Common myeloid progenitor, CD34-positive (primary cell): Measurements from ENCODE around the gene NKX2-1.

Experiments used
- CTCF ChIA-PET: fragments of 350-600 bp; sonication (Branson Sonifier 250); formaldehyde crosslinking; loops from one replicate; lab custom pipeline; 2021; ENCODE audit warnings: antibody characterized with exemption; lab: Charles Lee
- POLR2A ChIA-PET: fragments of 350-600 bp; sonication (Branson Sonifier 250); formaldehyde crosslinking; loops from one replicate; lab custom pipeline; 2021; ENCODE audit warnings: antibody characterized with exemption; lab: Charles Lee
- DNase-seq, 3 donors: peaks; one replicate each; pipeline versions ENCODE4 v3.0.0 to v3.0.0-alpha.2; 2013
- H3K27ac ChIP-seq, 2 experiments: 1 replicate in 1 of 2; 2 replicates in 1 of 2; pipeline ENCODE4 v1.7.0; 2013; ENCODE audit warnings: inconsistent platforms in 2 of 2, low read length in 2 of 2, mild to moderate bottlenecking in 2 of 2, low read depth in 1 of 2, moderate library complexity in 1 of 2; ENCODE audit not compliant: severe bottlenecking in 2 of 2, insufficient read depth in 1 of 2, poor library complexity in 1 of 2
- H3K27me3 ChIP-seq, 5 experiments: replicated peaks in 2 of 5; 1 replicate in 3 of 5; 2 replicates in 2 of 5; pipeline versions ENCODE4 v1.6.1 to v1.7.0; 2013; ENCODE audit warnings: low read length in 4 of 5, mild to moderate bottlenecking in 2 of 5, moderate library complexity in 2 of 5, inconsistent platforms in 1 of 5; ENCODE audit not compliant: insufficient read depth in 5 of 5, control insufficient read depth in 4 of 5
- H3K36me3 ChIP-seq, 4 experiments: 1 replicate in 2 of 4; 2 replicates in 2 of 4; pipeline versions ENCODE4 v1.6.1 to v1.7.0; 2013; ENCODE audit warnings: low read length in 3 of 4, control low read depth in 1 of 4, mild to moderate bottlenecking in 1 of 4; ENCODE audit not compliant: control insufficient read depth in 4 of 4, insufficient read depth in 4 of 4
- H3K4me1 ChIP-seq, 4 experiments: 1 replicate in 3 of 4; 2 replicates in 1 of 4; pipeline versions ENCODE4 v1.6.1 to v1.7.1; 2013; ENCODE audit warnings: low read length in 3 of 4, mild to moderate bottlenecking in 3 of 4, control low read depth in 1 of 4, inconsistent platforms in 1 of 4, moderate library complexity in 1 of 4; ENCODE audit not compliant: control insufficient read depth in 4 of 4, insufficient read depth in 4 of 4; ENCODE audit errors: control extremely low read depth in 1 of 4
- H3K4me3 ChIP-seq, 7 experiments: 1 replicate in 4 of 7; 2 replicates in 3 of 7; pipeline versions ENCODE4 v1.5.1 to v1.7.0; 2013; ENCODE audit warnings: mild to moderate bottlenecking in 7 of 7, low read length in 6 of 7, moderate library complexity in 6 of 7, inconsistent platforms in 2 of 7, low read depth in 2 of 7, control low read depth in 1 of 7; ENCODE audit not compliant: insufficient read depth in 4 of 7, control insufficient read depth in 1 of 7; ENCODE audit errors: extremely low read depth in 1 of 7
- H3K9me3 ChIP-seq, 5 experiments: 1 replicate in 4 of 5; 2 replicates in 1 of 5; pipeline versions ENCODE4 v1.6.1 to v1.7.1; 2013; ENCODE audit warnings: low read length in 4 of 5, mild to moderate bottlenecking in 2 of 5, inconsistent platforms in 1 of 5, low read depth in 1 of 5, moderate library complexity in 1 of 5; ENCODE audit not compliant: control insufficient read depth in 4 of 5, insufficient read depth in 2 of 5; ENCODE audit errors: control extremely low read depth in 1 of 5
- WGBS: methylation state at CpG from one replicate; pipeline ENCODE4 v1.1.5; 2013; ENCODE audit not compliant: insufficient coverage; 5-methylcytosine and 5-hydroxymethylcytosine counted together

Gene NKX2-1

GRCh38 chr14:36538051-36538450 is 18.0 kb upstream of the NKX2-1 start:
- DNase-seq = no peak
- Histone ChIP-seq H3K27ac (no peak overlapping the region), H3K4me3 (no peak overlapping the region), H3K9me3 (peaks cover 0 to 14% (median 2%) of the 10 kb centered on the region in 5 experiments), H3K4me1 (no peaks in the 10 kb centered on the region), H3K27me3 (peaks cover 2 to 55% (median 7%) of the 10 kb centered on the region in 5 experiments), H3K36me3 (no peaks in the 10 kb centered on the region)
- CTCF ChIA-PET = interaction anchor here (0.8 to 2.2 kb wide), 5 partner anchors 15 to 39 kb away, joined by 3 to 8 read pairs (median 3); no protein-coding TSS in a partner anchor
- POLR2A ChIA-PET = no interaction called here
- no CpG with 5 or more reads among the region's 1 CpG for WGBS

GRCh38 chr14:36529062-36529461 is 9.0 kb upstream of the NKX2-1 start:
- ChIA-PET POLR2A (no interaction called here), CTCF (interaction anchor here (1.4 kb wide), 1 partner anchor 25 kb away, joined by 3 read pairs; no protein-coding TSS in a partner anchor)
- peaks cover 15 to 82% (median 36%) of the 10 kb centered on the region in 5 experiments for H3K27me3 ChIP-seq

DNA sequence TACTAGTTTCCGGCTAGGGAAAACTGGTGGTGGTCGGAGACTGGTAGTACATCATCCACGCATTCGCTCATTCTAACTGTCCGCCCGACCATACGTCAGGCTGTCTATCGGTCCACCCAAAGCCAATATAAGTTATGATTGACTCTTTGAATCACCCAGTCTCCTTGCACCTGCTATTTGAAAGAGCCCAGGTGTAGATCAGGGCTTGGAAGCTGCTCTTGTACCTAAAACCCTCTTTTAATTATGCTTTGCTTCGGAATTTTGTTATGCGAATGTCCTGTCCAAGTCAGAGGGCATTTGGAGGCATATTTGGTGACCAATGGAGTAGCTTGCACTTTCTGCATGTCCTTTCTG is 5.7 kb upstream of the NKX2-1 start:
- peaks cover 22 to 99% (median 52%) of the 10 kb centered on the region in 5 experiments for H3K27me3 ChIP-seq
- ChIA-PET CTCF (interaction anchor here (1.1 kb wide), 1 partner anchor 23 kb away, joined by 3 read pairs; no protein-coding TSS in a partner anchor), POLR2A (interaction anchor here (0.6 kb wide), 1 partner anchor 136 kb away, joined by 3 read pairs; no protein-coding TSS in a partner anchor)

More at GRCh38 chr14:36529062-36529461, 9.0 kb upstream of the NKX2-1 start:
- H3K4me1 ChIP-seq = peaks cover 0 to 4% (median under 1%) of the 10 kb centered on the region in 4 experiments
- no peaks in the 10 kb centered on the region for H3K36me3 ChIP-seq
- peaks cover 0 to 13% (median 3%) of the 10 kb centered on the region in 5 experiments for H3K9me3 ChIP-seq
- no peak overlapping the region for H3K27ac ChIP-seq
- no peak overlapping the region for H3K4me3 ChIP-seq
- no peak for DNase-seq

DNA sequence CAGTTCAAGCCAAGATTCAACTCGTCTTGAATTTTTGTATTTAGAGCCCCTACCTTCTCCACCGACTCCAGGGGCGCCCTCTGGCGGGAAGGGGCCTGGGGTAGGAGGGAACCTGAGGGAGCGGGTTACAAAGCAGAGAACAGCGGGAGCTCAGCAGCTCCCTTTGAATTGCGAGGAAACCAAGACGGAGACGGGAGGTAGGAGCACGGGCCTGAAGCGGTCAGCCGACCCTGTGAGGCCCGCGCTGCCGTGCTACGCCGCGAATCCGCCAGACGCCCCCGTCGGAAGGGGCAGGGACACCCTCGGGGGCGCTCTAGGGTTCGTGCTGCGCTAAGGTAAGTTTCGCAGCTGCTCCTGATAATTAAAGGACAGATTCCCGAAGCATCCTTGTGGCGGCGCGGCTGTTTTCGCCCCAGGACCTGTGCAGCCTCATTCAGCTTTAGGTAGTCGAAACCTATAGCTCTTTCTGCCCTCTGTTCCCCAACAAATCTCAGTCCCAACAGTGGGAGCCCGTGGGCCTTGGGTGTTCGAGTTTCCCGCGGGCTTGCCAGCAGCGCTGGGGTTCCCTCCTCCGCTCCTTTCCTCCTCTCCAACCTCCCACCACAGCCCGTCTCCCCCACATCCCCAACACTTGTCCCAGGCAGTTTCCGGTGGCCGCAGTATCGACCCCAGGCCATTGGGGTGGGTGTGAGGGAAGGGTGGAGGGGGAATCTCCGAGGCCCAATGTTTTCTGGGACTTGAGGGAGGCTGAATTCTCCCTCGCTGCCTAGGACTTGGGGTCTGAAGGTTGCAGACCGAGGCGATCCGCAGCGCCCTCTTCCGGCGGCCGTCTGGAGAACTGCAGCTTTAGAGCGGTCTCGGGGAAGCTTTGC is 5.1 kb upstream of the NKX2-1 start:
- peaks cover 17 to 99% (median 55%) of the 10 kb centered on the region in 5 experiments for H3K27me3 ChIP-seq

More for the DNA sequence above, 5.7 kb upstream of the NKX2-1 start:
- DNase-seq = no peak
- no peak overlapping the region for H3K27ac ChIP-seq
- H3K4me1 ChIP-seq = peaks cover 0 to 13% (median 4%) of the 10 kb centered on the region in 4 experiments
- H3K4me3 ChIP-seq = no peak overlapping the region
- 11% methylated on average over 8 of the region's 10 CpGs for WGBS
- H3K36me3 ChIP-seq = no peaks in the 10 kb centered on the region
- peaks cover 0 to 13% (median 8%) of the 10 kb centered on the region in 5 experiments for H3K9me3 ChIP-seq

GRCh38 chr14:36524220-36524837 is 4.3 kb upstream of the NKX2-1 start:
- peak in 1 of 3 donors; percentile 4 for DNase-seq
- Histone ChIP-seq H3K27ac (no peak overlapping the region), H3K36me3 (no peaks in the 10 kb centered on the region), H3K27me3 (peaks cover 17 to 99% (median 62%) of the 10 kb centered on the region in 5 experiments), H3K4me1 (peaks cover 0 to 24% (median 10%) of the 10 kb centered on the region in 4 experiments), H3K4me3 (no peak overlapping the region), H3K9me3 (peaks cover 0 to 13% (median 5%) of the 10 kb centered on the region in 5 experiments)
- 5% methylated on average over 30 of the region's 38 CpGs for WGBS
- POLR2A ChIA-PET = no interaction called here
- CTCF ChIA-PET = interaction anchor here (0.7 kb wide), 1 partner anchor 10 kb away, joined by 3 read pairs; no protein-coding TSS in a partner anchor

More for the DNA sequence above, 5.1 kb upstream of the NKX2-1 start:
- H3K36me3 ChIP-seq = no peaks in the 10 kb centered on the region
- CTCF ChIA-PET = interaction anchor here (0.7 to 1.1 kb wide), 2 partner anchors 9 to 24 kb away, joined by 3 read pairs; no protein-coding TSS in a partner anchor
- POLR2A ChIA-PET = no interaction called here
- peaks cover 0 to 13% (median 8%) of the 10 kb centered on the region in 5 experiments for H3K9me3 ChIP-seq
- 4% methylated on average over 37 of the region's 54 CpGs for WGBS
- DNase-seq = peak; percentile 34 to 59 (median 54)
- peaks cover 0 to 19% (median 7%) of the 10 kb centered on the region in 4 experiments for H3K4me1 ChIP-seq
- H3K4me3 ChIP-seq = no peak overlapping the region
- H3K27ac ChIP-seq = no peak overlapping the region

DNA sequence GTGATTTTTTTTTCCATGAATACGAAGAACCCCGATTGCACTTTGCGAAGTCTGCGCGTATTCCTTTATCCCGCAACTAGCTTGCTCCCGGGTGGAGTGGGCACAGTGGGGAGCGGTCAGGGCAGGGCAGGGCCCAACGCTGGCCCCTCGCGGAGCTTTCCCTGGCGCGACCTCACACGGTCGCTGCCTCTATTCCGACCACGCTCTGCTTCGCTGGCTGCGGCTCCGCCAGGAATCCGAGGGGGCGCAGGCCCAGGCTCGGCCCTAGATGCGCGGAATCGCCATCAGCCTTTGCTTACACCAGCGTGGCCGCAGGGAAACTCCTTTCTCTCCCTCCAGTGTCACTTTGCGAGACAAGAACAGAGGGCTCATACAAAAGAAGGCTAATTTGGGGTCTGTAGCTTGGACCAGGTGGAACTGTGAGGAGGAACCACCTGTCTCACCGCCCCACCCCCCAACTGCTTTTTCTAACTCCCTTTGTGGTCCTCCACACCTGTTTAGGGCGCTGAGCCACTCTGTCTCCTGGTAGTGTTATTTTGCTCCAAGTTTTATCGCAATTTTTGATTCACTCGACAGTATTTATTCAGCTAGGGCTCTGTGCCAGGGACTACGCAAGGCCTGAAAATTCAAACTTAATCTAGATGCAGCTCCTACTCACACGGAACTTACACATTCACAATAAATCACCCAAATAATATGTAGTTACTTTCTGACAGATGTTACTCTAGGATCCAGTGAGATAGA is 3.1 kb upstream of the NKX2-1 start:
- H3K9me3 ChIP-seq = peaks cover 0 to 10% (median 0%) of the 10 kb centered on the region in 5 experiments
- DNase-seq = peak in 1 of 3 donors; percentile 7
- H3K4me3 ChIP-seq = no peak overlapping the region
- H3K27me3 ChIP-seq = peaks cover 13 to 99% (median 60%) of the 10 kb centered on the region in 5 experiments
- ChIA-PET POLR2A (no interaction called here), CTCF (interaction anchor here (1.1 to 2.2 kb wide), 6 partner anchors 10 to 34 kb away, joined by 3 to 5 read pairs (median 4); no protein-coding TSS in a partner anchor)
- no peak overlapping the region for H3K27ac ChIP-seq
- no peaks in the 10 kb centered on the region for H3K36me3 ChIP-seq
- 7% methylated on average over 31 of the region's 35 CpGs for WGBS
- H3K4me1 ChIP-seq = peaks cover 0 to 32% (median 14%) of the 10 kb centered on the region in 4 experiments
